ENCODE results near the gene PRDM16.

GRCh38 chr1:3267550-3268270, 198.7 kb downstream of the PRDM16 start:
- TF ChIP-seq CTCF (IDR thresholded peaks at IDR 0.05; ENCODE audit: low read length), result no peak
- no peak for TF ChIP-seq EZH2 (IDR thresholded peaks at IDR 0.05; ENCODE audit: borderline replicate concordance, low read length)

Measured in OCI-LY1 (cell line).